H1 (cell line): ENCODE results near the gene SLC35G6. TPM values are rescaled to one million over a fixed set of nuclear protein-coding genes. Genes with fewer than 3 reads are reported as not detected.

Experiments
- CTCF ChIA-PET: fragments of 300-600 bp; sonication (Branson Sonifier 250); formaldehyde crosslinking; loops from one replicate; lab custom pipeline; 2021; ENCODE audit not compliant: partially characterized antibody; lab: Charles Lee
- POLR2A ChIA-PET: fragments of 300-600 bp; sonication (Branson Sonifier 250); formaldehyde crosslinking; loops from one replicate; lab custom pipeline; 2021; ENCODE audit warnings: inconsistent platforms; ENCODE audit not compliant: partially characterized antibody; lab: Charles Lee
- DNase-seq, 2 experiments: peaks; one replicate each; pipeline versions ENCODE4 v3.0.0 to v3.0.0-alpha.2; 2010 to 2022; ENCODE audit warnings: low spot score in 2 of 2, low read depth in 1 of 2, mixed read lengths in 1 of 2
- FAIRE-seq: peaks from 2 replicates; lab custom pipeline; 2011; peaks lifted over from hg19 to GRCh38; lab: Jason Lieb, UNC
- H2AFZ ChIP-seq: 2 replicates; pipeline ENCODE4 v1.8.1; 2012; ENCODE audit warnings: low read length, inconsistent platforms
- H2AK5ac ChIP-seq: 2 replicates; pipeline ENCODE4 v1.6.1; 2013; ENCODE audit warnings: low read depth, low read length
- H2BK120ac ChIP-seq: replicated peaks from 2 replicates; pipeline ENCODE3; 2013; ENCODE audit warnings: low read depth, low read length, inconsistent platforms
- H2BK12ac ChIP-seq: 2 replicates; pipeline ENCODE4 v1.6.1; 2013; ENCODE audit warnings: low read depth, low read length
- H2BK15ac ChIP-seq: 2 replicates; pipeline ENCODE4 v1.6.1; 2013; ENCODE audit warnings: low read length
- H2BK20ac ChIP-seq: 2 replicates; pipeline ENCODE4 v1.6.1; 2013; ENCODE audit warnings: low read length
- H2BK5ac ChIP-seq: 2 replicates; pipeline ENCODE4 v1.6.1; 2013; ENCODE audit warnings: low read depth, low read length
- H3K14ac ChIP-seq: 2 replicates; pipeline ENCODE4 v1.6.1; 2013; ENCODE audit warnings: inconsistent platforms; ENCODE audit not compliant: insufficient read length
- H3K18ac ChIP-seq: 2 replicates; pipeline ENCODE4 v1.6.1; 2013; ENCODE audit warnings: low read length; ENCODE audit errors: extremely low read depth
- H3K23ac ChIP-seq: 2 replicates; pipeline ENCODE4 v1.6.1; 2013; ENCODE audit warnings: inconsistent platforms; ENCODE audit not compliant: insufficient read length
- H3K23me2 ChIP-seq: 2 replicates; pipeline ENCODE4 v1.6.1; 2013; ENCODE audit warnings: low read depth, low read length
- H3K27ac ChIP-seq: 2 replicates; pipeline ENCODE4 v1.6.1; 2011; ENCODE audit warnings: low read depth, low read length, inconsistent platforms
- H3K27me3 ChIP-seq, 4 experiments: replicated peaks in 1 of 4; 1 replicate in 1 of 4; 2 replicates in 3 of 4; pipeline versions ENCODE4 v1.6.1 to v1.8.1; 2011 to 2013; ENCODE audit warnings: low read length in 3 of 4, mild to moderate bottlenecking in 3 of 4, inconsistent platforms in 2 of 4, mixed read lengths in 2 of 4, moderate library complexity in 1 of 4; ENCODE audit not compliant: control insufficient read depth in 3 of 4, insufficient read depth in 3 of 4; ENCODE audit errors: extremely low read depth in 1 of 4
- H3K36me3 ChIP-seq, 4 experiments: 2 replicates each; pipeline versions ENCODE4 v1.6.1 to v1.8.1; 2011 to 2013; ENCODE audit warnings: mild to moderate bottlenecking in 4 of 4, low read length in 3 of 4, moderate library complexity in 2 of 4, control low read depth in 1 of 4, inconsistent platforms in 1 of 4; ENCODE audit not compliant: insufficient read depth in 4 of 4, control insufficient read depth in 2 of 4
- H3K4ac ChIP-seq: replicated peaks from 2 replicates; pipeline ENCODE3; 2013; ENCODE audit warnings: low read length, low read depth, mixed read lengths, inconsistent platforms; ENCODE audit not compliant: insufficient read length
- H3K4me1 ChIP-seq, 4 experiments: replicated peaks in 1 of 4; 1 replicate in 1 of 4; 2 replicates in 3 of 4; pipeline versions ENCODE4 v1.6.1 to v1.8.1; 2011 to 2013; ENCODE audit warnings: low read length in 3 of 4, inconsistent platforms in 2 of 4, mixed read lengths in 1 of 4; ENCODE audit not compliant: insufficient read depth in 4 of 4, control insufficient read depth in 3 of 4
- H3K4me2 ChIP-seq, 2 experiments: 2 replicates each; pipeline versions ENCODE4 v1.6.1 to v1.8.1; 2011 to 2013; ENCODE audit warnings: low read depth in 2 of 2, low read length in 2 of 2, control low read depth in 1 of 2, inconsistent platforms in 1 of 2, mild to moderate bottlenecking in 1 of 2; ENCODE audit not compliant: insufficient read depth in 1 of 2
- H3K4me3 ChIP-seq, 4 experiments: fragments of 200-600, 300-600 bp in 1 of 4; sonication (generic), shearing (Covaris generic), sonication (Bioruptor Twin) in 1 of 4; 2 replicates each; pipeline versions ENCODE4 v1.5.1 to v1.8.1; 2011 to 2016; ENCODE audit warnings: low read length in 4 of 4, low read depth in 3 of 4, control low read depth in 2 of 4, inconsistent platforms in 2 of 4, mild to moderate bottlenecking in 2 of 4, mixed read lengths in 1 of 4, moderate library complexity in 1 of 4; ENCODE audit not compliant: insufficient read depth in 2 of 4; ENCODE audit errors: extremely low read depth in 1 of 4
- H3K56ac ChIP-seq: replicated peaks from 2 replicates; pipeline ENCODE3; 2013; ENCODE audit warnings: low read depth, mild to moderate bottlenecking, mixed read lengths, low read length, inconsistent platforms; ENCODE audit not compliant: insufficient read length
- H3K79me1 ChIP-seq: 2 replicates; pipeline ENCODE4 v1.6.1; 2013; ENCODE audit warnings: low read depth, low read length, control low read depth
- H3K79me2 ChIP-seq, 2 experiments: 2 replicates each; pipeline versions ENCODE4 v1.6.1 to v1.8.1; 2012 to 2013; ENCODE audit warnings: low read length in 2 of 2, mild to moderate bottlenecking in 2 of 2, inconsistent platforms in 1 of 2; ENCODE audit not compliant: insufficient read depth in 2 of 2, control insufficient read depth in 1 of 2
- H3K9ac ChIP-seq, 4 experiments: replicated peaks in 1 of 4; 1 replicate in 1 of 4; 2 replicates in 3 of 4; pipeline versions ENCODE4 v1.6.1 to v1.8.1; 2011 to 2013; ENCODE audit warnings: low read depth in 3 of 4, low read length in 3 of 4, control low read depth in 2 of 4, mild to moderate bottlenecking in 2 of 4, moderate library complexity in 2 of 4, inconsistent platforms in 1 of 4; ENCODE audit errors: extremely low read depth in 1 of 4
- H3K9me3 ChIP-seq, 2 experiments: 2 replicates each; pipeline versions ENCODE4 v1.6.1 to v1.8.1; 2012 to 2013; ENCODE audit warnings: mild to moderate bottlenecking in 2 of 2, moderate library complexity in 2 of 2, control low read depth in 1 of 2, inconsistent platforms in 1 of 2, low read depth in 1 of 2, low read length in 1 of 2, mixed read lengths in 1 of 2; ENCODE audit not compliant: insufficient read depth in 2 of 2
- H4K20me1 ChIP-seq, 2 experiments: replicated peaks in 1 of 2; 2 replicates each; pipeline versions ENCODE3 to v1.8.1; 2011 to 2013; ENCODE audit warnings: inconsistent platforms in 2 of 2, low read length in 2 of 2, mild to moderate bottlenecking in 1 of 2; ENCODE audit not compliant: insufficient read depth in 2 of 2, control insufficient read depth in 1 of 2
- H4K5ac ChIP-seq: 2 replicates; pipeline ENCODE4 v1.6.1; 2013; ENCODE audit warnings: low read length, low read depth, mixed read lengths, inconsistent platforms; ENCODE audit not compliant: insufficient read length
- H4K8ac ChIP-seq: 2 replicates; pipeline ENCODE4 v1.8.0; 2013; ENCODE audit warnings: mild to moderate bottlenecking, moderate library complexity, low read length, inconsistent platforms; ENCODE audit not compliant: insufficient read depth; ENCODE audit errors: extremely low read depth
- H4K91ac ChIP-seq: replicated peaks from 2 replicates; pipeline ENCODE3; 2013; ENCODE audit warnings: low read length, mixed read lengths, inconsistent platforms; ENCODE audit not compliant: insufficient read length
- CEBPB ChIP-seq: IDR thresholded peaks from 2 replicates; pipeline ENCODE4 v1.6.1; 2012; ENCODE audit warnings: low read depth, low read length
- CTBP2 ChIP-seq: IDR thresholded peaks from 2 replicates; pipeline ENCODE4 v1.7.0; 2011; ENCODE audit warnings: borderline replicate concordance, mild to moderate bottlenecking, moderate library complexity, mixed read lengths, low read length; ENCODE audit not compliant: insufficient read depth, insufficient read length
- EGR1 ChIP-seq: IDR thresholded peaks from 2 replicates; pipeline ENCODE4 v1.6.1; 2011; ENCODE audit warnings: low read depth, low read length, borderline replicate concordance
- KDM4A ChIP-seq: IDR thresholded peaks from one replicate; pipeline ENCODE4 v1.7.1; 2012; ENCODE audit warnings: low read depth, mild to moderate bottlenecking, moderate library complexity, low read length, inconsistent platforms; ENCODE audit not compliant: severe bottlenecking
- MAFK ChIP-seq: IDR thresholded peaks from 2 replicates; pipeline ENCODE4 v1.6.1; 2012; ENCODE audit warnings: low read depth, mild to moderate bottlenecking, improper control_type of control experiment, low read length
- RBBP5 ChIP-seq: IDR thresholded peaks from 2 replicates; pipeline ENCODE4 v1.7.1; 2012; ENCODE audit warnings: low read depth, mild to moderate bottlenecking, inconsistent platforms, low read length, moderate library complexity, borderline replicate concordance
- SRF ChIP-seq: IDR thresholded peaks from 2 replicates; pipeline ENCODE4 v1.6.1; 2011; ENCODE audit warnings: mild to moderate bottlenecking, low read depth, low read length, moderate library complexity
- SUZ12 ChIP-seq: fragments of 200-600 bp; sonication (generic); IDR thresholded peaks from 2 replicates; pipeline ENCODE4 v1.6.1; 2012; ENCODE audit warnings: mild to moderate bottlenecking, inconsistent platforms, low read length, moderate library complexity, mixed read lengths
- TAF7 ChIP-seq: optimal IDR thresholded peaks from 2 replicates; pipeline ENCODE3; 2011; ENCODE audit warnings: low read depth, mild to moderate bottlenecking, inconsistent platforms, low read length, moderate library complexity, borderline replicate concordance
- TCF12 ChIP-seq: IDR thresholded peaks from 2 replicates; pipeline ENCODE4 v1.6.1; 2011; ENCODE audit warnings: low read depth, mild to moderate bottlenecking, low read length
- YY1 ChIP-seq: IDR thresholded peaks from 2 replicates; pipeline ENCODE4 v1.6.1; 2011; ENCODE audit warnings: low read depth, mild to moderate bottlenecking, low read length
- WGBS, 2 experiments: shearing (Covaris generic) in 1 of 2; methylation state at CpG; one replicate each; pipeline versions ENCODE4 v1.1.6 to v1.1.7; 2013 to 2015; ENCODE audit warnings: low lambda C conversion rate in 2 of 2, mixed read lengths in 2 of 2, inconsistent platforms in 1 of 2, low coverage in 1 of 2, missing lambda C conversion rate in 1 of 2; ENCODE audit not compliant: insufficient replicate concordance in 2 of 2, insufficient coverage in 1 of 2, insufficient read length in 1 of 2; ENCODE audit errors: extremely low coverage in 1 of 2, missing lambda C conversion rate in 1 of 2; 5-methylcytosine and 5-hydroxymethylcytosine counted together
- polyA plus RNA-seq, 7 experiments: library from polyadenylated mRNA; depleted of rRNA in 3 of 7; stranded (reverse) in 5 of 7; unstranded in 2 of 7; fragments of >200 nt in 5 of 7; fragments of 200-250 nt in 2 of 7; gene quantifications; 1 replicate in 5 of 7; 2 replicates in 1 of 7; 4 replicates in 1 of 7; pipeline versions ENCODE4 v1.2.1 to v1.2.3, GENCODE V29; 2011 to 2013; ENCODE audit warnings: missing spikeins in 2 of 7, mixed read lengths in 2 of 7
- total RNA-seq: library from RNA; stranded (reverse); fragmentation: NEBNext Ultra II Directional; extraction: Animal tissue kit (Norgen Biotek cat#: 25700); gene quantifications from 2 replicates; pipeline ENCODE4 v1.2.1, GENCODE V29; 2021

SLC35G6 gene
- total and polyA plus RNA-seq, 2 of the 8 experiments (the other 6 are each of a cell fraction or from before 2014, with no cell fraction given), result 0.05 TPM; not detected in 1

- H3K4me2 ChIP-seq, result no peak overlapping the region
- no peak overlapping the region for H4K8ac ChIP-seq
- no peak for DNase-seq
- ChIA-PET POLR2A (interaction anchor here (1.0 to 13.8 kb wide), 7 partner anchors 10 to 113 kb away, joined by 3 to 200 read pairs (median 5); partner anchors contain the start of genes POLR2A, SLC35G6 and ZBTB4), CTCF (interaction anchor here (0.7 to 1.6 kb wide), 10 partner anchors 16 to 108 kb away, joined by 3 to 6 read pairs (median 4); partner anchors contain the start of gene TMEM95)
- H3K9me3 ChIP-seq, result no peaks in the 10 kb centered on the region
- H3K79me2 ChIP-seq, result no peaks in the 10 kb centered on the region
- FAIRE-seq, result no peak
- H3K36me3 ChIP-seq, result peaks cover 0 to 3% (median under 1%) of the 10 kb centered on the region in 4 experiments; a peak in 3 of 8 replicates
- no peak overlapping the region for H2BK20ac ChIP-seq
- H3K27me3 ChIP-seq, result no peaks in the 10 kb centered on the region
- H2BK120ac ChIP-seq, result no peak overlapping the region
- no peaks in the 10 kb centered on the region for H3K23me2 ChIP-seq
- H2BK12ac ChIP-seq, result no peak overlapping the region
- no peak overlapping the region for H4K91ac ChIP-seq
- H2BK5ac ChIP-seq, result no peak overlapping the region
- H4K5ac ChIP-seq, result no peak overlapping the region
- no peak overlapping the region for H3K18ac ChIP-seq
- no peak overlapping the region for H3K9ac ChIP-seq
- no peak overlapping the region for H2AFZ ChIP-seq
- no peak overlapping the region for H3K23ac ChIP-seq
- no peak overlapping the region for H2BK15ac ChIP-seq
- 96 to 100% methylated on average over 2 to 42 of the region's 44 CpGs for WGBS, 2 experiments
- no peaks in the 10 kb centered on the region; the same call in 1 of the 2 replicates for H3K79me1 ChIP-seq
- H3K4me1 ChIP-seq, result peaks cover 2 to 9% (median 7%) of the 10 kb centered on the region in 4 experiments
- H3K27ac ChIP-seq, result no peak overlapping the region
- no peaks in the 10 kb centered on the region for H4K20me1 ChIP-seq
- no peak overlapping the region for H2AK5ac ChIP-seq
- H3K4ac ChIP-seq, result no peak overlapping the region
- H3K56ac ChIP-seq, result no peak overlapping the region
- no peak overlapping the region for H3K14ac ChIP-seq
- H3K4me3 ChIP-seq, result no peak overlapping the region
- TF ChIP-seq TCF12 (no peak), YY1 (no peak), RBBP5 (no peak), CEBPB (no peak), TAF7 (no peak), MAFK (no peak), SUZ12 (no peak), KDM4A (no peak), EGR1 (no peak), CTBP2 (no peak), SRF (no peak)
These were observed 18.5 kb upstream of the SLC35G6 start for GRCh38 chr17:7462474-7463371.
